Smooth muscle cell (in vitro differentiated cells): ENCODE results near the gene MORN1. TPM values are rescaled to one million over a fixed set of nuclear protein-coding genes. Genes with fewer than 3 reads are reported as not detected.

Experiments used
- DNase-seq: peaks from one replicate; lab custom pipeline; 2025; ENCODE audit not compliant: unreplicated experiment; lab: John Stamatoyannopoulos, UW
- H2AFZ ChIP-seq: fragments of 200-600 bp; sonication (generic); 2 replicates; pipeline ENCODE4 v1.6.0; 2016; ENCODE audit warnings: antibody characterized with exemption, low read depth, mild to moderate bottlenecking
- H3F3A ChIP-seq: fragments of 200-600 bp; sonication (generic); 2 replicates; pipeline ENCODE4 v1.6.0; 2017; ENCODE audit warnings: antibody characterized with exemption, low read depth
- H3K27ac ChIP-seq: fragments of 200-600 bp; sonication (generic); 2 replicates; pipeline ENCODE4 v1.5.1; 2016; ENCODE audit warnings: low read depth, mild to moderate bottlenecking
- H3K27me3 ChIP-seq: fragments of 200-600 bp; sonication (generic); 2 replicates; pipeline ENCODE4 v1.6.1; 2016; ENCODE audit warnings: low read depth, mild to moderate bottlenecking
- H3K36me3 ChIP-seq: fragments of 200-600 bp; sonication (generic); 2 replicates; pipeline ENCODE4 v1.5.1; 2016; ENCODE audit warnings: low read depth
- H3K4me1 ChIP-seq: fragments of 200-600 bp; sonication (generic); 2 replicates; pipeline ENCODE4 v1.5.1; 2016; ENCODE audit warnings: low read depth
- H3K4me2 ChIP-seq: fragments of 200-600 bp; sonication (generic); 2 replicates; pipeline ENCODE4 v1.6.0; 2016; ENCODE audit warnings: mild to moderate bottlenecking
- H3K4me3 ChIP-seq: fragments of 200-600 bp; sonication (generic); 2 replicates; pipeline ENCODE4 v1.5.1; 2016; ENCODE audit warnings: mild to moderate bottlenecking
- H3K79me2 ChIP-seq: fragments of 200-600 bp; sonication (generic); 2 replicates; pipeline ENCODE4 v1.6.0; 2016; ENCODE audit warnings: low read depth, mild to moderate bottlenecking
- H3K9ac ChIP-seq: fragments of 200-600 bp; sonication (generic); 2 replicates; pipeline ENCODE4 v1.6.0; 2016; ENCODE audit warnings: low read depth
- H3K9me3 ChIP-seq: fragments of 200-600 bp; sonication (generic); replicated peaks from 2 replicates; pipeline ENCODE4 v1.5.1; 2016; ENCODE audit warnings: low read depth
- H4K20me1 ChIP-seq: fragments of 200-600 bp; sonication (generic); 2 replicates; pipeline ENCODE4 v1.6.0; 2016; ENCODE audit warnings: low read depth
- CTCF ChIP-seq: fragments of 200-600 bp; sonication (generic); IDR thresholded peaks from 2 replicates; pipeline ENCODE4 v1.5.1; 2017; ENCODE audit warnings: borderline replicate concordance, mild to moderate bottlenecking, antibody characterized with exemption; ENCODE audit not compliant: insufficient read depth, poor library complexity, severe bottlenecking
- WGBS: methylation state at CpG from one replicate; pipeline ENCODE4 v1.1.7; 2016; ENCODE audit warnings: low lambda C conversion rate; 5-methylcytosine and 5-hydroxymethylcytosine counted together
- polyA plus RNA-seq: library from polyadenylated mRNA; unstranded; fragments of >200 nt; fragmentation: Nextera tagmentation; extraction: Ambion mirVana; gene quantifications from 2 replicates; pipeline ENCODE4 v1.2.1, GENCODE V29; 2016
- total RNA-seq: library from RNA; depleted of rRNA; stranded (reverse); fragments of >200 nt; gene quantifications from 2 replicates; pipeline ENCODE4 v1.2.3, GENCODE V29; 2014

Gene MORN1
- total and polyA plus RNA-seq, 2 experiments from 2014 or later: 4.9 to 6.2 TPM

- Histone ChIP-seq H3K27ac (no peak overlapping the region), H3K27me3 (no peaks in the 10 kb centered on the region), H3K36me3 (no peaks in the 10 kb centered on the region), H3K4me2 (no peak overlapping the region), H3K9ac (no peak overlapping the region), H3K4me3 (no peak overlapping the region), H3K9me3 (no peaks in the 10 kb centered on the region), H3K4me1 (peaks cover 15% of the 10 kb centered on the region), H3K79me2 (no peaks in the 10 kb centered on the region), H3F3A (no peaks in the 10 kb centered on the region), H2AFZ (no peak overlapping the region), H4K20me1 (no peaks in the 10 kb centered on the region)
- no peak for DNase-seq
- WGBS: 95% methylated on average over 21 of the region's 21 CpGs
- no peak for TF ChIP-seq CTCF
These were observed 38.3 kb downstream of the MORN1 start for GRCh38 chr1:2352897-2353550.

GRCh38 chr1:2352341-2352896, 38.9 kb downstream of the MORN1 start:
- no peaks in the 10 kb centered on the region for H3K9me3 ChIP-seq
- H3K27me3 ChIP-seq: no peaks in the 10 kb centered on the region
- no peak overlapping the region for H3K27ac ChIP-seq
- no peak for DNase-seq
- peaks cover 15% of the 10 kb centered on the region for H3K4me1 ChIP-seq
- no peak overlapping the region for H2AFZ ChIP-seq
- H3K36me3 ChIP-seq: no peaks in the 10 kb centered on the region
- 97% methylated on average over 11 of the region's 11 CpGs for WGBS
- no peak overlapping the region for H3K4me2 ChIP-seq
- no peaks in the 10 kb centered on the region for H4K20me1 ChIP-seq
- no peak overlapping the region for H3K4me3 ChIP-seq
- TF ChIP-seq CTCF: no peak
- H3K9ac ChIP-seq: no peak overlapping the region
- no peaks in the 10 kb centered on the region for H3K79me2 ChIP-seq
- H3F3A ChIP-seq: no peaks in the 10 kb centered on the region

GRCh38 chr1:2351723-2352122, 39.6 kb downstream of the MORN1 start:
- no peak overlapping the region for H3K4me3 ChIP-seq
- peaks cover 15% of the 10 kb centered on the region for H3K4me1 ChIP-seq
- H3K27me3 ChIP-seq: no peaks in the 10 kb centered on the region
- 90% methylated on average over 8 of the region's 8 CpGs for WGBS
- no peaks in the 10 kb centered on the region for H3K9me3 ChIP-seq
- H3F3A ChIP-seq: no peaks in the 10 kb centered on the region
- H3K9ac ChIP-seq: no peak overlapping the region
- H3K4me2 ChIP-seq: no peak overlapping the region
- no peak overlapping the region for H2AFZ ChIP-seq
- no peak for DNase-seq
- no peak overlapping the region for H3K27ac ChIP-seq
- H3K36me3 ChIP-seq: no peaks in the 10 kb centered on the region
- H4K20me1 ChIP-seq: no peaks in the 10 kb centered on the region
- TF ChIP-seq CTCF: no peak
- no peaks in the 10 kb centered on the region for H3K79me2 ChIP-seq
